Esophagus muscularis mucosa (tissue), 4 donors: Measurements from ENCODE around the gene ARAP1. TPM values are rescaled to one million over a fixed set of nuclear protein-coding genes. Genes with fewer than 3 reads are reported as not detected.

Experiments
- DNase-seq: peaks from one replicate; pipeline ENCODE4 v3.0.0-alpha.2; 2017; ENCODE audit errors: extremely low spot score
- H3K27ac ChIP-seq, 4 donors: fragments of 200-600 bp; sonication (generic); replicated peaks in 1 of 4; 1 replicate in 3 of 4; 2 replicates in 1 of 4; pipeline ENCODE4 v1.5.1; 2016 to 2019; ENCODE audit warnings: mild to moderate bottlenecking in 1 of 4
- H3K27me3 ChIP-seq, 4 donors: fragments of 200-600 bp; sonication (generic); one replicate each; pipeline versions ENCODE4 v1.5.1 to v1.6.0; 2016 to 2019
- H3K36me3 ChIP-seq, 4 donors: fragments of 200-600 bp; sonication (generic); one replicate each; pipeline ENCODE4 v1.5.1; 2016 to 2019
- H3K4me1 ChIP-seq, 4 donors: fragments of 200-600 bp; sonication (generic); one replicate each; pipeline ENCODE4 v1.5.1; 2016 to 2019
- H3K4me3 ChIP-seq, 4 donors: fragments of 200-600 bp; sonication (generic); 1 replicate in 2 of 4; 2 replicates in 2 of 4; pipeline ENCODE4 v1.5.1; 2016 to 2019; ENCODE audit warnings: mild to moderate bottlenecking in 4 of 4, moderate library complexity in 1 of 4
- H3K9me3 ChIP-seq, 4 donors: fragments of 200-600 bp; sonication (generic); 1 replicate in 3 of 4; 2 replicates in 1 of 4; pipeline ENCODE4 v1.5.1; 2016 to 2019
- CTCF ChIP-seq, 3 experiments: fragments of 200-600 bp in 2 of 3; fragments of 450-650 bp in 1 of 3; sonication (generic) in 2 of 3; IDR thresholded peaks; one replicate each; pipeline ENCODE4 v1.5.1; 2017 to 2019; ENCODE audit warnings: antibody characterized with exemption in 3 of 3, mild to moderate bottlenecking in 2 of 3, moderate library complexity in 1 of 3
- EP300 ChIP-seq: sonication (generic); formaldehyde crosslinking; IDR thresholded peaks from one replicate; pipeline ENCODE4 v1.6.1; 2017; ENCODE audit warnings: antibody characterized with exemption
- POLR2A ChIP-seq: fragments of 450-650 bp; IDR thresholded peaks from one replicate; pipeline ENCODE4 v1.6.1; 2017; ENCODE audit warnings: antibody characterized with exemption, moderate library complexity, mild to moderate bottlenecking, low read depth
- POLR2AphosphoS5 ChIP-seq, 2 donors: sonication (generic); formaldehyde crosslinking; IDR thresholded peaks; one replicate each; pipeline ENCODE4 v1.6.1; 2017; ENCODE audit warnings: antibody characterized with exemption in 2 of 2
- WGBS: methylation state at CpG from one replicate; pipeline ENCODE4 v1.1.5; 2018; 5-methylcytosine and 5-hydroxymethylcytosine counted together
- intact Hi-C: fragments of 100-400 bp; cut with DNase I; formaldehyde crosslinking; loops from one replicate; pipeline ENCODE4 v1.15.1; 2023
- total RNA-seq, 4 donors: library from RNA; depleted of rRNA; stranded (reverse); fragments of >200 nt; gene quantifications; one replicate each; pipeline versions ENCODE4 v1.1.0 to v1.2.1, GENCODE V29; 2016

The ARAP1 gene
- total RNA-seq, 4 donors from 2014 or later, result 83.7 to 115 (median 110) TPM

- Histone ChIP-seq H3K4me1 (peaks cover 0 to 5% (median 0%) of the 10 kb centered on the region in 4 donors), H3K36me3 (no peaks in the 10 kb centered on the region), H3K27ac (no peak overlapping the region), H3K9me3 (peaks cover 0 to 9% (median 6%) of the 10 kb centered on the region in 4 donors), H3K4me3 (no peak overlapping the region), H3K27me3 (peaks cover 0 to 69% (median 2%) of the 10 kb centered on the region in 4 donors)
- WGBS, result 28% methylated on average over 5 of the region's 6 CpGs
- intact Hi-C loops, result no loop called here
- no peak for TF ChIP-seq EP300
- TF ChIP-seq CTCF (IDR thresholded peaks at IDR 0.05), result no peak
- TF ChIP-seq POLR2AphosphoS5 (IDR thresholded peaks at IDR 0.05), result no peak
- TF ChIP-seq POLR2A, result no peak
- DNase-seq, result no peak
These were observed 86.2 kb downstream of the ARAP1 start for GRCh38 chr11:72665911-72666472.

- Histone ChIP-seq H3K4me3 (no peak overlapping the region), H3K27me3 (peaks cover 0 to 46% (median 0%) of the 10 kb centered on the region in 4 donors), H3K27ac (no peak overlapping the region), H3K4me1 (no peaks in the 10 kb centered on the region), H3K9me3 (no peaks in the 10 kb centered on the region), H3K36me3 (no peaks in the 10 kb centered on the region)
- intact Hi-C loops, result no loop called here
- 77% methylated on average over 5 of the region's 5 CpGs for WGBS
- DNase-seq, result no peak
- no peak for TF ChIP-seq POLR2AphosphoS5 (IDR thresholded peaks at IDR 0.05)
These were observed 90.2 kb downstream of the ARAP1 start for GRCh38 chr11:72662036-72662435.

- no peaks in the 10 kb centered on the region for H3K36me3 ChIP-seq
- intact Hi-C loops, result no loop called here
- peaks cover 0 to 44% (median 0%) of the 10 kb centered on the region in 4 donors for H3K27me3 ChIP-seq
- no peak for DNase-seq
- no peak overlapping the region for H3K4me3 ChIP-seq
- no peak overlapping the region for H3K27ac ChIP-seq
- no peaks in the 10 kb centered on the region for H3K4me1 ChIP-seq
- WGBS, result 89% methylated on average over 9 of the region's 9 CpGs
- TF ChIP-seq EP300 (no peak), POLR2A (no peak), POLR2AphosphoS5 (IDR thresholded peaks at IDR 0.05) (no peak), CTCF (IDR thresholded peaks at IDR 0.05) (no peak)
- no peaks in the 10 kb centered on the region for H3K9me3 ChIP-seq
These were observed 90.7 kb downstream of the ARAP1 start for GRCh38 chr11:72661486-72661885.

- H3K4me1 ChIP-seq, result no peaks in the 10 kb centered on the region
- intact Hi-C loops, result no loop called here
- H3K27ac ChIP-seq, result no peak overlapping the region
- WGBS, result 90% methylated on average over 7 of the region's 9 CpGs
- H3K27me3 ChIP-seq, result peaks cover 0 to 30% (median 0%) of the 10 kb centered on the region in 4 donors
- TF ChIP-seq EP300 (no peak), POLR2AphosphoS5 (IDR thresholded peaks at IDR 0.05) (no peak), POLR2A (no peak), CTCF (IDR thresholded peaks at IDR 0.05) (no peak)
- no peaks in the 10 kb centered on the region for H3K9me3 ChIP-seq
- no peak for DNase-seq
- no peaks in the 10 kb centered on the region for H3K36me3 ChIP-seq
- no peak overlapping the region for H3K4me3 ChIP-seq
These were observed 93.1 kb downstream of the ARAP1 start for GRCh38 chr11:72658989-72659640.

GRCh38 chr11:72657411-72658100 is 94.7 kb downstream of the ARAP1 start:
- intact Hi-C loops, result no loop called here
- WGBS, result 76% methylated on average over 6 of the region's 6 CpGs
- no peak for DNase-seq

More at GRCh38 chr11:72657411-72658100, 94.7 kb downstream of the ARAP1 start:
- peaks cover 0 to 16% (median 0%) of the 10 kb centered on the region in 4 donors for H3K27me3 ChIP-seq
- H3K9me3 ChIP-seq, result no peaks in the 10 kb centered on the region
- H3K36me3 ChIP-seq, result no peaks in the 10 kb centered on the region
- no peak overlapping the region for H3K27ac ChIP-seq
- H3K4me1 ChIP-seq, result no peaks in the 10 kb centered on the region
- no peak for TF ChIP-seq POLR2A
- TF ChIP-seq POLR2AphosphoS5 (IDR thresholded peaks at IDR 0.05), result no peak
- TF ChIP-seq EP300, result no peak
- TF ChIP-seq CTCF (IDR thresholded peaks at IDR 0.05), result no peak
- H3K4me3 ChIP-seq, result no peak overlapping the region
